Right lobe of liver (tissue), 6 donors: Measurements from ENCODE around the gene SPATA7. TPM values are rescaled to one million over a fixed set of nuclear protein-coding genes. Genes with fewer than 3 reads are reported as not detected.

Source experiments
- ATAC-seq, 4 donors: fragments of 200-7000 bp; cut with Tn5 transposase; one replicate each; pipeline ENCODE4 v1.9.1; 2020; ENCODE audit warnings: mild to moderate bottlenecking in 4 of 4, moderate library complexity in 4 of 4
- DNase-seq, 3 donors: peaks; one replicate each; pipeline ENCODE4 v3.0.0-alpha.2; 2020
- H3K27ac ChIP-seq, 3 donors: fragments of 200-600 bp; one replicate each; pipeline ENCODE4 v1.8.0; 2022
- H3K27me3 ChIP-seq, 2 donors: fragments of 200-600 bp; one replicate each; pipeline ENCODE4 v1.8.0; 2022
- H3K36me3 ChIP-seq, 4 donors: fragments of 200-600 bp; sonication (generic) in 1 of 4; one replicate each; pipeline versions ENCODE4 v1.5.1 to v1.8.0; 2017 to 2022; ENCODE audit warnings: control low read depth in 1 of 4
- H3K4me1 ChIP-seq, 4 donors: fragments of 200-600 bp; sonication (generic) in 1 of 4; one replicate each; pipeline versions ENCODE4 v1.5.1 to v1.8.0; 2017 to 2022; ENCODE audit warnings: control low read depth in 1 of 4
- H3K4me3 ChIP-seq, 3 donors: fragments of 200-600 bp; one replicate each; pipeline ENCODE4 v1.8.0; 2022
- H3K9me3 ChIP-seq, 4 donors: fragments of 200-600 bp; sonication (generic) in 1 of 4; one replicate each; pipeline versions ENCODE4 v1.5.1 to v1.8.0; 2017 to 2022; ENCODE audit warnings: control low read depth in 1 of 4
- POLR2A ChIP-seq: fragments of 450-650 bp; IDR thresholded peaks from one replicate; pipeline ENCODE4 v1.6.1; 2017; ENCODE audit warnings: antibody characterized with exemption, mild to moderate bottlenecking
- WGBS: methylation state at CpG from one replicate; pipeline ENCODE4 v1.1.6; 2018; ENCODE audit warnings: low coverage, low lambda C conversion rate; ENCODE audit not compliant: insufficient coverage; ENCODE audit errors: missing lambda C conversion rate; 5-methylcytosine and 5-hydroxymethylcytosine counted together
- intact Hi-C, 2 donors: fragments of 100-400 bp; cut with DNase I; formaldehyde crosslinking; loops; one replicate each; pipeline versions ENCODE4 v1.11.2 to v1.14.1; 2022
- total RNA-seq, 6 experiments: library from RNA; depleted of rRNA in 2 of 6; stranded (reverse); fragments of >200 nt in 2 of 6; fragmentation: NEBNext Ultra II Directional in 3 of 6; extraction: Animal tissue kit (Norgen Biotek cat#: 25700) in 3 of 6; gene quantifications; one replicate each; pipeline versions ENCODE4 v1.1.0 to v1.2.4, GENCODE V29; 2016 to 2023
- TF ChIP-seq, protein P1 (sequence below), 4 donors: fragments of 200-600 bp in 3 of 4; fragments of 450-650 bp in 1 of 4; IDR thresholded peaks; one replicate each; pipeline versions ENCODE4 v1.5.1 to v1.8.0; 2016 to 2022; ENCODE audit warnings: antibody characterized with exemption in 4 of 4, mild to moderate bottlenecking in 2 of 4
- donor health status: DM: no; HTN: yes; CAD: no.
- donor health status: DM: no; HTN: no; CAD: no.
- donor health status: DM: no; HTN: no; CAD: no.
- donor health status: DM: no; HTN: yes; CAD: no.
- donor health status: DM: no; HTN: yes; CAD: no.

The SPATA7 gene
- total RNA-seq, 6 experiments from 2014 or later, result 3.3 to 10.2 (median 5.6) TPM

DNA sequence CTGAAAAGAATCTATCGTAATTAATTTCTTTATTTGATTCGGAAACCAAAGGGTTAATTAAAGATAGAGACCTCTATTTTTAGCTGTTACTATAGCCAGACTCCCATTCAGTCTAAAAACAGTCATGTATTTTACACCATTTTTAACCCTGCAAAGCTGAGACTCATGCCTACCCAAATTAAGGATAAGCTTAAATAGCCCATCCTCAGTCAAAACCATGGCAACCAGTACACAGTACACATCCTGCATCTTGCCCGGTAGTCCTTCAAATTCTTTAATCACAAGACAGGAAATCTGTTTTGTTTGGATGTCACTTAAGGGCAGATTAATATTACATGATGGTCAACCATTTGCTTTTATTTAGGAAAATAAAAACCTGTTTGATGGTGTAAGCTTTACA is 36.9 kb upstream of the SPATA7 start:
- Histone ChIP-seq H3K9me3 (no peaks in the 10 kb centered on the region), H3K36me3 (no peaks in the 10 kb centered on the region), H3K4me1 (no peaks in the 10 kb centered on the region), H3K27me3 (no peaks in the 10 kb centered on the region), H3K4me3 (no peak overlapping the region), H3K27ac (no peak overlapping the region)
- intact Hi-C loops, result no loop called here
- ATAC-seq (no peak), DNase-seq (no peak)
- 45% methylated on average over 3 of the region's 3 CpGs for WGBS
- TF ChIP-seq, protein P1, sequence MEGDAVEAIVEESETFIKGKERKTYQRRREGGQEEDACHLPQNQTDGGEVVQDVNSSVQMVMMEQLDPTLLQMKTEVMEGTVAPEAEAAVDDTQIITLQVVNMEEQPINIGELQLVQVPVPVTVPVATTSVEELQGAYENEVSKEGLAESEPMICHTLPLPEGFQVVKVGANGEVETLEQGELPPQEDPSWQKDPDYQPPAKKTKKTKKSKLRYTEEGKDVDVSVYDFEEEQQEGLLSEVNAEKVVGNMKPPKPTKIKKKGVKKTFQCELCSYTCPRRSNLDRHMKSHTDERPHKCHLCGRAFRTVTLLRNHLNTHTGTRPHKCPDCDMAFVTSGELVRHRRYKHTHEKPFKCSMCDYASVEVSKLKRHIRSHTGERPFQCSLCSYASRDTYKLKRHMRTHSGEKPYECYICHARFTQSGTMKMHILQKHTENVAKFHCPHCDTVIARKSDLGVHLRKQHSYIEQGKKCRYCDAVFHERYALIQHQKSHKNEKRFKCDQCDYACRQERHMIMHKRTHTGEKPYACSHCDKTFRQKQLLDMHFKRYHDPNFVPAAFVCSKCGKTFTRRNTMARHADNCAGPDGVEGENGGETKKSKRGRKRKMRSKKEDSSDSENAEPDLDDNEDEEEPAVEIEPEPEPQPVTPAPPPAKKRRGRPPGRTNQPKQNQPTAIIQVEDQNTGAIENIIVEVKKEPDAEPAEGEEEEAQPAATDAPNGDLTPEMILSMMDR (IDR thresholded peaks at IDR 0.05), result no peak
- no peak for TF ChIP-seq POLR2A

DNA sequence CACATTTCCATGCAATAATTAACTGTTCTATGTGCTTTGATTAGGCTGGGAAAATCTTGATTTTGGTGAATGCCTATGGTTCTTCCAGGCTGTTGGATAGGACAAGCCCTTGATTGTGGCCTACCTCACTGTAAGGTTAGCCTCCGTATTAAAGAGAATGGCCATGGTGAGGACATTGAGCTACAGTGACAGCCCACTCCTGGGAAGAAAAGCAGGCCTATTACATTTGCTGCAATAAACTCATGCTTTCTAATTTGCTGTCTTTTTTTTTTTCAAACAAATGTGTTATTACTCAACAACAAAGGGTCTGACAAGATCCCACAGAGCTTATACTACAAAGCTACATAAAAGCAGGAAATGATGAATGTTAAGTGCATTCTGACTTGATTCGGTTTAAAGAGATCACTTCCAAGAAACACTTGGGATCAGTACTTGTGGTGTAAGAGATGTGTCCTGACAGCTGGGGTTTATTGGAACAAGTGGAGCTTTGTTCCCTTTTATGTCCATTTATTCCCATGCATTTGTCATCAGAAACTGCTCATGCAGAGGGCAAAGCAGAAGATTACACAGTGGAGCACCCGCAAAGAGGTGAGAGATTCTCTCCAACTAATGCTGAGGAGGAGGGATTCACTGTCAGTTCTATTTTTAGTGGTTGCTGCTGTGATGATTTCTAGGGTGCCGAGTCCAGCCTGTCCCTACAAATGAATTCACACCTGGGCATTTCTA is 33.3 kb upstream of the SPATA7 start:
- no peak overlapping the region for H3K27ac ChIP-seq
- no peak for TF ChIP-seq POLR2A
- TF ChIP-seq, protein P1 (IDR thresholded peaks at IDR 0.05), result no peak
- no peaks in the 10 kb centered on the region for H3K9me3 ChIP-seq
- intact Hi-C loops, result no loop called here
- no peak for ATAC-seq
- no peak for DNase-seq
- H3K4me1 ChIP-seq, result no peaks in the 10 kb centered on the region
- WGBS, result 62% methylated on average over 2 of the region's 4 CpGs
- no peak overlapping the region for H3K4me3 ChIP-seq
- no peaks in the 10 kb centered on the region for H3K27me3 ChIP-seq
- H3K36me3 ChIP-seq, result no peaks in the 10 kb centered on the region

DNA sequence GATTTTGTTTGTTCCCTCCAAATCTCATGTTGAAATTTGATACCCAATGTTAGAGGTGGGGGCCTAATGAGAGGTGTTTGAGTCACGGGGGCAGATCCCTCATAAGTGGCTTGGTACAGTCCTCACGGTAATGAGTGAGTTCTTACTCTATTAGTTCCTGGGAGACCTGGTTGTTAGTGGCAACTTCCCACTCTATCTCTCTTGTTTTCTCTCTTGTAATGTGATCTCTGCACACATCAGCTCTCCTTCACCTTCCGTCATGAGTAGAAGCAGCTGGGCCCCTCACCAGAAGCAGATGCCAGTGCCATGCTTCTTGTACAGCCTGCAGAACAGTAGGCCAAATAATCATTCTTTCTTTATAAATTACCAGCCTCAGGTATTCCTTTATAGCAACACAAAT is 32.8 kb upstream of the SPATA7 start:
- ATAC-seq (no peak), DNase-seq (no peak)
- Histone ChIP-seq H3K4me3 (no peak overlapping the region), H3K4me1 (no peaks in the 10 kb centered on the region), H3K9me3 (no peaks in the 10 kb centered on the region), H3K27me3 (no peaks in the 10 kb centered on the region), H3K27ac (no peak overlapping the region), H3K36me3 (no peaks in the 10 kb centered on the region)
- 73% methylated on average over 3 of the region's 3 CpGs for WGBS
- intact Hi-C loops, result no loop called here
- TF ChIP-seq, protein P1 (IDR thresholded peaks at IDR 0.05), result no peak
- TF ChIP-seq POLR2A, result no peak

DNA sequence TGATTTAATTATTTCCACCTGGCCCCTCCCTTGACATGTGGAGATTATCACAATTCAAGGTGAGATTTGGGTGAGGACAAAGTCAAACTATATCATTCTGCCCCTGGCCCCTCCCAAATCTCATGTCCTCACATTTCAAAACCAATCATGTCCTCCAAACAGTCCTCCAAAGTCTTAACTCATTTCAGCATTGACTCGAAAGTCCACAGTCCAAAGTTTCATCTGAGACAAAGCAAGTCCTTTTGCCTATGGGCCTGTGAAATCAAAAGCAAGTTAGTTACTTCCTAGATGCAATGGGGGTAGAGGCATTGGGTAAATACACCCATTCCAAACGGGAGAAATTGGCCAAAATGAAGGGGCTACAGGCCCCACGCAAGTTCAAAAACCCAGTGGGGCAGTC is 31.1 kb upstream of the SPATA7 start:
- TF ChIP-seq, protein P1 (IDR thresholded peaks at IDR 0.05), result no peak
- no peak for TF ChIP-seq POLR2A
- no peaks in the 10 kb centered on the region for H3K4me1 ChIP-seq
- no peaks in the 10 kb centered on the region for H3K36me3 ChIP-seq
- no peaks in the 10 kb centered on the region for H3K9me3 ChIP-seq
- DNase-seq (no peak), ATAC-seq (no peak)
- WGBS, result 30% methylated on average over 3 of the region's 3 CpGs
- no peak overlapping the region for H3K27ac ChIP-seq
- intact Hi-C loops, result no loop called here
- no peak overlapping the region for H3K4me3 ChIP-seq
- no peaks in the 10 kb centered on the region for H3K27me3 ChIP-seq
